ENCODE results near the gene RSAD1.

DNA sequence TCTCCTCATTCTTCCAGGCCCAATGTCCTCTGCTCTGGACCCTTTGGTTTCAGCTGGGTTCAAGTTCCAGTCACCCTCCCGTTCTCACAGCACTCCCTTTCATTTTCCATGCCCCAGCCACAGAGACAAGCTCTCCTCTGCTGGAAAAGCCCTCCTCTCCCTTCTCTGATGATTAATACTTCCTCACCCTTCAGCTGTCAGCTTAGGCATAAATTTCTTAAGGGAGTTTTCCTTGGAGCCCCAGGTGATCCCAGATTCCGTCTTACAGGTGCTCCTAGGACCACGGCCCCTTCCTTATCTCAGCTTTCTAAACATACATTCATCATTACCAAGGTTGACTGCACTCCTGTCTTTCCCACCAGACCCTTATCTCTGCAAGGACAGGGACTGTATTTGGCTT, 20.4 kb upstream of the RSAD1 start:
- TF ChIP-seq CTCF (IDR thresholded peaks at IDR 0.05) (no peak), POLR2A (IDR thresholded peaks at IDR 0.05) (no peak)

Measured in thyroid gland (tissue), 4 donors.